MCF 10A (cell line): ENCODE data around the gene FYCO1. TPM values are rescaled to one million over a fixed set of nuclear protein-coding genes. Genes with fewer than 3 reads are reported as not detected.

Source experiments
- BruUV-seq: library from RNA; stranded (reverse); fragments of 400-500 nt; replicated peaks from 2 replicates; lab custom pipeline; 2021; lab: Mats Ljungman, UMichigan
- CTCF ChIA-PET: fragments of 300-600 bp; sonication (Branson Sonifier 250); formaldehyde crosslinking; extraction: SDS; loops from one replicate; lab custom pipeline; 2021; ENCODE audit warnings: antibody characterized with exemption, inconsistent platforms; lab: Yijun Ruan, JAX
- POLR2A ChIA-PET: fragments of 300-600, 350-650 bp; sonication (Branson Sonifier 250); formaldehyde crosslinking; extraction: SDS; loops from one replicate; lab custom pipeline; 2020; ENCODE audit warnings: antibody characterized with exemption, inconsistent platforms; lab: Yijun Ruan, JAX
- DNase-seq: peaks from one replicate; pipeline ENCODE4 v3.0.0-alpha.2; 2018; ENCODE audit not compliant: unreplicated experiment
- H3K27ac Mint-ChIP-seq: one replicate; pipeline ENCODE4 v1.8.0; 2022; ENCODE audit warnings: mild to moderate bottlenecking, low read depth, mixed read lengths; ENCODE audit not compliant: unreplicated experiment
- H3K27me3 Mint-ChIP-seq: one replicate; pipeline ENCODE4 v1.8.0; 2022; ENCODE audit warnings: mixed read lengths; ENCODE audit not compliant: insufficient read depth, unreplicated experiment
- H3K36me3 Mint-ChIP-seq: one replicate; pipeline ENCODE4 v1.8.0; 2022; ENCODE audit warnings: mild to moderate bottlenecking, moderate library complexity, mixed read lengths; ENCODE audit not compliant: insufficient read depth, unreplicated experiment
- H3K4me1 Mint-ChIP-seq: one replicate; pipeline ENCODE4 v1.8.0; 2022; ENCODE audit warnings: mixed read lengths; ENCODE audit not compliant: insufficient read depth, unreplicated experiment
- H3K4me3 Mint-ChIP-seq: one replicate; pipeline ENCODE4 v1.8.0; 2022; ENCODE audit warnings: mild to moderate bottlenecking, moderate library complexity, mixed read lengths; ENCODE audit not compliant: unreplicated experiment
- H3K9me3 Mint-ChIP-seq: one replicate; pipeline ENCODE4 v1.8.0; 2022; ENCODE audit warnings: mixed read lengths; ENCODE audit not compliant: unreplicated experiment
- intact Hi-C: fragments of 100-400 bp; cut with micrococcal nuclease; formaldehyde crosslinking; loops from 2 replicates; pipeline ENCODE4 v1.14.1; 2022
- total RNA-seq: library from RNA; stranded (reverse); gene quantifications from 2 replicates; pipeline ENCODE4 v1.2.3, GENCODE V29; 2022
- TF ChIP-seq, protein P1 (sequence below): fragments of 200-600 bp; IDR thresholded peaks from one replicate; pipeline ENCODE4 v1.8.0; 2022; ENCODE audit warnings: antibody characterized with exemption, mild to moderate bottlenecking; ENCODE audit not compliant: unreplicated experiment

Gene FYCO1
- total RNA-seq, 1 experiment from 2014 or later, result 18.4 TPM

DNA sequence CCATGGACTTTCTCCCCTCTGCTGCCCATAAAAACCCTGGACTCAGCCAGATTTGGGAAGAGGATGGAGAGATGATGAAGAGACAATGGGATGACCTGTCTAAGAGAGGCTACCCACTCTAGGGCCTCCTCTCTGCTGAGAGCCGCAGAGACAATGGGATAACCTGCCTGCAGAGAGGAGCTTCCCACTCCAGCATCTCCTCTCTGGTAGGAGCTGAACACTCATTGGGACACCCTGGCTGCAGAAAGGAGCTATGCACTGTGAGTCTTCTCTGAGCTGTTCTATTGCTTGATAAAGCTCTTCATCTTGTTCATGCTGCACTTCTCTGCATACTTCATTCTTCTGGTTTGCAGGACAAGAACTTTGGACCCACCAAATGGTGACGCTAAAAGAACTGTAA, 36.1 kb upstream of the FYCO1 start:
- Mint-ChIP-seq H3K4me1 (no peaks in the 10 kb centered on the region), H3K27ac (no peak overlapping the region), H3K27me3 (no peaks in the 10 kb centered on the region), H3K9me3 (peaks cover 18% of the 10 kb centered on the region), H3K4me3 (no peak overlapping the region), H3K36me3 (peaks cover 5% of the 10 kb centered on the region)
- ChIA-PET POLR2A (no interaction called here), CTCF (interaction anchor here (0.5 to 1.1 kb wide), 2 partner anchors 41 to 103 kb away, joined by 3 to 4 read pairs; no protein-coding TSS in a partner anchor)
- DNase-seq, result no peak
- intact Hi-C loops, result no loop called here
- BruUV-seq, result no TSS peak
- TF ChIP-seq, protein P1, sequence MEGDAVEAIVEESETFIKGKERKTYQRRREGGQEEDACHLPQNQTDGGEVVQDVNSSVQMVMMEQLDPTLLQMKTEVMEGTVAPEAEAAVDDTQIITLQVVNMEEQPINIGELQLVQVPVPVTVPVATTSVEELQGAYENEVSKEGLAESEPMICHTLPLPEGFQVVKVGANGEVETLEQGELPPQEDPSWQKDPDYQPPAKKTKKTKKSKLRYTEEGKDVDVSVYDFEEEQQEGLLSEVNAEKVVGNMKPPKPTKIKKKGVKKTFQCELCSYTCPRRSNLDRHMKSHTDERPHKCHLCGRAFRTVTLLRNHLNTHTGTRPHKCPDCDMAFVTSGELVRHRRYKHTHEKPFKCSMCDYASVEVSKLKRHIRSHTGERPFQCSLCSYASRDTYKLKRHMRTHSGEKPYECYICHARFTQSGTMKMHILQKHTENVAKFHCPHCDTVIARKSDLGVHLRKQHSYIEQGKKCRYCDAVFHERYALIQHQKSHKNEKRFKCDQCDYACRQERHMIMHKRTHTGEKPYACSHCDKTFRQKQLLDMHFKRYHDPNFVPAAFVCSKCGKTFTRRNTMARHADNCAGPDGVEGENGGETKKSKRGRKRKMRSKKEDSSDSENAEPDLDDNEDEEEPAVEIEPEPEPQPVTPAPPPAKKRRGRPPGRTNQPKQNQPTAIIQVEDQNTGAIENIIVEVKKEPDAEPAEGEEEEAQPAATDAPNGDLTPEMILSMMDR, result no peak

DNA sequence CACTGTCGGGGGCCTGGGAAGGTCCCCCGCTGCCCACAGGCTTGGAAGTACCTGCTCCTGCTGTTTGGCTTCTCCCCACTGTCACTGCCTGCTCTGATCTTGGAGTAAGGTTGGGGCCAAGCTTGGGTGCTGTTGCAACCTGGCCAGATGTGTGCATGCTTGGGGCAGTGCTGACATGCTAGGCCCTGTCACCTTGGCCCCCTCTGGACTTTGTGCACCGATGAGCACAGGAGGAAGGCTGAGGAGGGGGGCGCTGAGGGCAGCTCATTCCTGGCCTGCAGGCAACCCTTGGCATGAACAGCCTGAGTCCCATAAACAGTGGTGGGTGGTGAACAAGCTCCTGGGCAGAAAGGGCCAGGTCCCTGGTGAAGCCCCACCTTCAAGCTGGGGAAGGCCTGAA, 35.6 kb upstream of the FYCO1 start:
- no peaks in the 10 kb centered on the region for H3K4me1 Mint-ChIP-seq
- DNase-seq, result no peak
- H3K27ac Mint-ChIP-seq, result no peak overlapping the region
- intact Hi-C loops, result no loop called here
- no peak overlapping the region for H3K4me3 Mint-ChIP-seq
- TF ChIP-seq, protein P1, result no peak
- ChIA-PET POLR2A (no interaction called here), CTCF (interaction anchor here (0.5 to 1.2 kb wide), 3 partner anchors 41 to 102 kb away, joined by 3 to 4 read pairs (median 4); no protein-coding TSS in a partner anchor)
- H3K36me3 Mint-ChIP-seq, result peaks cover 5% of the 10 kb centered on the region
- peaks cover 18% of the 10 kb centered on the region for H3K9me3 Mint-ChIP-seq
- BruUV-seq, result no TSS peak
- H3K27me3 Mint-ChIP-seq, result no peaks in the 10 kb centered on the region

DNA sequence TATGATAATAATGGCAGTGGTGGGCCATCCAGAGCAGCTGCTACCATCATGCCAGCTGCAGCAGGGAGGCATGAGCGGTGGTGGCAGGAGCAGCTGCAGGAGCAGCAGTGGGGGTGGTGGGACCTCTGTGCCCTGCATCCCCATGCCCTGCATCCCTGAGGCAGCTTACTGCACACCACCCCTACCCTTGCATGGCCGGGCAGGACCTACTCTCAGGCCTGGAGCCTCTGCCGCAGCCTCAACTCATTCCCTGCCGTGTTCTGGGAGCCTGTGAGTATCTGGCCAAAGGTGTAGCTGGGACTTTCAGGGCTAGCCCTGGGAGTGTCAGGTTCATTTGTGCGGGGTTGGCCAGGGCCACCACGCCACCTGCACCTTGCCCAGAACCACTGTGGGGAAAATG, 35.0 kb upstream of the FYCO1 start:
- Mint-ChIP-seq H3K4me3 (no peak overlapping the region), H3K27me3 (no peaks in the 10 kb centered on the region), H3K4me1 (no peaks in the 10 kb centered on the region), H3K9me3 (peaks cover 18% of the 10 kb centered on the region), H3K27ac (no peak overlapping the region), H3K36me3 (peaks cover 5% of the 10 kb centered on the region)
- intact Hi-C loops, result no loop called here
- BruUV-seq, result no TSS peak
- TF ChIP-seq, protein P1, result no peak
- DNase-seq, result no peak
- POLR2A ChIA-PET, result no interaction called here
- CTCF ChIA-PET, result interaction anchor here (0.7 to 1.2 kb wide), 2 partner anchors 48 to 87 kb away, joined by 3 to 4 read pairs; partner anchors contain the start of gene CXCR6

DNA sequence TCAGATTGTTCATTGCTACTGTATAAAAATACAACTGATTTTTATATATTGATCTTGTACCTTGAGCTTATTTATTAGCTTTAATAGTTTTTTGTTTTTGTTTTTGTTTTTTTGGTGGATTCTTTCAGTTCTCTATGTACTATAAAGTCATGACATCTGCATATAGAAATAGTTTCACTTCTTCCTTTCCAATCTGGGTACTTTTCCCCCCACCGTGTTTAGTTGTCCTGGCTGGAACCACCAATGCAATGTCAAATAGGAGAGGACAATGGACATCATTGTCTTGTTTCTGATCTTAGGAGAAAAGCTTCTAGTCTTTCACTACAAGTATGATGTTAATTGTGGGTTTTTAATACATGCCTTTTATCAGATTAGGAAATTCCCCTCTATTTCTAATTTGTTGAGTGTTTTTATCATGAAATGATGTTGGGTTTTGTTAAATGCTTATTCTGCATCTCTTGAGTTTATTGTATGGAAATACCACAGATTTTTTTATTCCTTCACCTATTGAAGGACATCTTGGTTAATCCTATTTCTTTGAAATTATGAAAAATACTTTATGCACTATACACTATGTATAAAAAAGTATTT, 34.4 kb upstream of the FYCO1 start:
- Mint-ChIP-seq H3K9me3 (peaks cover 18% of the 10 kb centered on the region), H3K36me3 (peaks cover 4% of the 10 kb centered on the region), H3K27me3 (no peaks in the 10 kb centered on the region), H3K27ac (no peak overlapping the region), H3K4me1 (no peaks in the 10 kb centered on the region), H3K4me3 (no peak overlapping the region)
- POLR2A ChIA-PET, result no interaction called here
- CTCF ChIA-PET, result interaction anchor here (0.6 to 1.2 kb wide), 3 partner anchors 49 to 517 kb away, joined by 3 to 4 read pairs (median 3); partner anchors contain the start of gene CXCR6
- TF ChIP-seq, protein P1, result no peak
- intact Hi-C loops, result no loop called here
- DNase-seq, result no peak
- BruUV-seq, result no TSS peak
